Heart left ventricle (tissue), 13 donors: Measurements from ENCODE around the gene FAM181A.

Experiments
- CTCF ChIP-seq, 12 donors: fragments of 200-600 bp; sonication (generic) in 4 of 12; IDR thresholded peaks; one replicate each; pipeline versions ENCODE4 v1.5.0 to v1.8.0; 2018 to 2022; ENCODE audit warnings: antibody characterized with exemption in 12 of 12, mild to moderate bottlenecking in 5 of 12
- POLR2A ChIP-seq, 2 donors: fragments of 450-650 bp; IDR thresholded peaks; one replicate each; pipeline ENCODE4 v1.6.1; 2017; ENCODE audit warnings: antibody characterized with exemption in 2 of 2, mild to moderate bottlenecking in 2 of 2, moderate library complexity in 2 of 2
- donor health status: ischemic (EF 13 %, LVEDD 7.1; RV severe dilation, severe dysfunction).
- donor health status: DM: no; HTN: yes; CAD: no.
- donor health status: DM: no; HTN: no; CAD: no.
- donor health status: ischemic (EF 25% LVEDD 6.9; RV normal size, moderate dysfunction).
- donor health status: ischemic (EF 25% LVEDD 5.7; RV mildly dilated, moderate dysfunction).
- donor health status: ischemic (EF 35%, LVEDD 5.7; RV mildly dilated, moderate dysfunction).
- donor health status: nonischemic (EF 11% LVEDD 7.7; RV severe dilation, severe dysfunction).
- donor health status: DM: yes; HTN: yes; CAD: no.
- donor health status: PGD.
- donor health status: ischemic (EF 29% LVEDD 5.4; RV normal size, mild dysfunction).
- donor health status: nonischemic (EF 23%, LVEDD 6.1; RV moderate dilation, normal function).

DNA sequence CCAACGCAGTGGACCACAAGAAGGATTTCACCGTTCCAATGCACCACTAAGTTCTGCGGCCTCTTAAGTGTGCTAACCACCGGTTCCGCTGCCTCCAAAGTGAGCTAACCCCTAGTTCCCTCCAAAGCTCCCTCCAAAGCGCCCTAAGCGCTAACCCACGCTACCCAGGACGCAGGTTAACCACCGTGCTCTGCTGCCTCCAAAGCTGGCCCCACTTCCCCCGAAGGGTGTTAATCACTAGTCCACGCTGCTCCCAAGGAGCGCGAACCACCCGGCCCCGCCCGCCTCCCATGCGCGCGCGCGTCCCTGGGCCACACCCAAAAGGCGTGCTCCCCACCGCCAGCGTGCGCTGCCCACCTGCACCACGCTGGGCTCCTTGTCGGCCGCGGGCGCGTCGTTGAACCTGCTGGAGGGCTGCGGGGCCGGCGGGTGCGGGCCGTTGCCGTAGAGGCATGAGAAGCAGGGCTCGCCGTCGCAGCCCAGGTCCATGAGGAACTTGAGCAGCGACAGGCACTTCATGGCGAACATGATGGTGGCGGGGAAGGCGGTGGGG lies 11.7 kb downstream of the FAM181A start:
- TF ChIP-seq CTCF (IDR thresholded peaks at IDR 0.05) (no peak), POLR2A (IDR thresholded peaks at IDR 0.05) (no peak)
